Endothelial cell of umbilical vein (primary cell): ENCODE data around the gene USP25.

Source experiments
- POLR2A ChIP-seq: IDR thresholded peaks from 2 replicates; pipeline ENCODE4 v1.6.1; 2012; ENCODE audit warnings: low read depth, mild to moderate bottlenecking, control low read depth, low read length
- POLR2AphosphoS5 ChIP-seq: IDR thresholded peaks from 2 replicates; pipeline ENCODE4 v1.6.1; 2012; ENCODE audit warnings: low read depth, mild to moderate bottlenecking, control low read depth, low read length, moderate library complexity; ENCODE audit not compliant: insufficient read depth
- TF ChIP-seq, protein P1 (sequence below), 2 donors: IDR thresholded peaks; 1 replicate in 1 of 2; 2 replicates in 1 of 2; pipeline ENCODE4 v1.5.1; 2011; ENCODE audit warnings: low read length in 2 of 2, mild to moderate bottlenecking in 2 of 2, moderate library complexity in 2 of 2, control low read depth in 1 of 2, inconsistent platforms in 1 of 2, low read depth in 1 of 2; ENCODE audit not compliant: insufficient read depth in 1 of 2; ENCODE audit errors: extremely low read depth in 1 of 2

DNA sequence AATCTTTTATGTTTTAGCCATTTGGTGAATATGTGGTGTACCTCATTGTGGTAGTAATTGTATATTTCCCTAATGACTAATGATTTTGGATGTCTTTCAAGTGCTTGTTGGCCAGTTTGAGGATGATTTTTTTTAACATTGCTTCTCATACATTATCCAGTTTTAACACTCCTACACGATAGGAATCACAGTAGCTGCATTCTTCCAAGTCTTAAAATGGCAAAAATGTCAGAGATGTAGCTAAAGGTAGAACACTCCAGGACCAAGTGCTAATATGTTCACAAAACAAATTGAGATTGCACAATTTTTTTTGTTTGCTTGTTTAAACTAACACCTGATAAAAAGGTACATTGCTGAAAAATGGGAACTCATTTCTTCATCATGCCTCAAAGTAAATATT lies 11.7 kb downstream of the USP25 start:
- TF ChIP-seq, protein P1, sequence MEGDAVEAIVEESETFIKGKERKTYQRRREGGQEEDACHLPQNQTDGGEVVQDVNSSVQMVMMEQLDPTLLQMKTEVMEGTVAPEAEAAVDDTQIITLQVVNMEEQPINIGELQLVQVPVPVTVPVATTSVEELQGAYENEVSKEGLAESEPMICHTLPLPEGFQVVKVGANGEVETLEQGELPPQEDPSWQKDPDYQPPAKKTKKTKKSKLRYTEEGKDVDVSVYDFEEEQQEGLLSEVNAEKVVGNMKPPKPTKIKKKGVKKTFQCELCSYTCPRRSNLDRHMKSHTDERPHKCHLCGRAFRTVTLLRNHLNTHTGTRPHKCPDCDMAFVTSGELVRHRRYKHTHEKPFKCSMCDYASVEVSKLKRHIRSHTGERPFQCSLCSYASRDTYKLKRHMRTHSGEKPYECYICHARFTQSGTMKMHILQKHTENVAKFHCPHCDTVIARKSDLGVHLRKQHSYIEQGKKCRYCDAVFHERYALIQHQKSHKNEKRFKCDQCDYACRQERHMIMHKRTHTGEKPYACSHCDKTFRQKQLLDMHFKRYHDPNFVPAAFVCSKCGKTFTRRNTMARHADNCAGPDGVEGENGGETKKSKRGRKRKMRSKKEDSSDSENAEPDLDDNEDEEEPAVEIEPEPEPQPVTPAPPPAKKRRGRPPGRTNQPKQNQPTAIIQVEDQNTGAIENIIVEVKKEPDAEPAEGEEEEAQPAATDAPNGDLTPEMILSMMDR (IDR thresholded peaks at IDR 0.05; ENCODE audit: extremely low read depth in 1 of 2, insufficient read depth in 1 of 2, low read depth in 1 of 2, low read length in 2 of 2), result no peak
- no peak for TF ChIP-seq POLR2A
- TF ChIP-seq POLR2AphosphoS5, result no peak
